ENCODE data around the gene MKS1. TPM values are rescaled to one million over a fixed set of nuclear protein-coding genes. Genes with fewer than 3 reads are reported as not detected.

The MKS1 gene
- total RNA-seq, 1 experiment from 2014 or later: 9.6 TPM

DNA sequence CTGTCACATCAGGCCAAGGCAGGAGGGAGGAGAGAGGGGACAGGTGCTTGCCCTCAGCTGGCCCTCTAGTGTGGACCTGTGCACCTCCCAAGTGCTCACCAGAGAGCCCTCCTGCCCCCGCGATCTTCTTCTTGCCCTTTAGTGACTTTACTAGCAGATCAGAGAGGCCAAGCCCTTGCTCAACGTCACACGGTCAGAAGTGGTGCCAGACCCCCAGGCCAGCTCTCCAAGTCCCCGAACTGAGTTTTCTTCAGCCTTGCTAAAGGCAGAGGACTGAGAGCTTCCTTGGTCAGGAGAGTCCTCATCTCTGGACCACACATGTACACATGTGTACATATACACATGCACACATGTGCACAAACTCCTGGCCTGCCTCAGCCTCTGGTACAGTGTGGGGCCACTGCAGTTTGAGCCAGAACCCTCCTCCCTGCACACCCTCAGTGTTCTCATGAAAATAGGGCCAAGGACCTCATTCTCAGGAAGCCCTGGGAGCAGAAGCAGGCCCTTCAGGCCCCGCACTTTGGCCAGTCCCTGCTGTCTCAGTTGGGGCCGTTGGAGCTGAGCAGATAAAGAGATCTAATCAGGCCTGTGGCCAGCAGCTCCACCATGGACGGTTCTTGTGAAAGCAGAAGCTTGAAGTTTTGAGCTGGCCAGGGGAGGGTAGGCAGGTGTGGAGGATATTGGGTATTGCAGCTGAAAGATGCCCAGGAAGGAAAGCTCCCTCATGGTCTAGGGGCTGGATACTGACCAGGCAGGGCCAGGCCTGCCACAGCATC is 33.9 kb downstream of the MKS1 start:
- Mint-ChIP-seq H3K27me3 (ENCODE audit: unreplicated experiment) (peaks cover 68% of the 10 kb centered on the region), H3K4me3 (ENCODE audit: low read depth, unreplicated experiment) (no peak overlapping the region), H3K27ac (ENCODE audit: unreplicated experiment) (no peak overlapping the region), H3K36me3 (ENCODE audit: insufficient read depth, unreplicated experiment) (no peaks in the 10 kb centered on the region), H3K9me3 (ENCODE audit: low read depth, unreplicated experiment) (no peaks in the 10 kb centered on the region), H3K4me1 (ENCODE audit: low read depth, unreplicated experiment) (peaks cover 6% of the 10 kb centered on the region)
- DNase-seq: no peak
- CTCF ChIA-PET: interaction anchor here (0.5 kb wide), 1 partner anchor 388 kb away, joined by 4 read pairs; no protein-coding TSS in a partner anchor
- TF ChIP-seq, protein P1, sequence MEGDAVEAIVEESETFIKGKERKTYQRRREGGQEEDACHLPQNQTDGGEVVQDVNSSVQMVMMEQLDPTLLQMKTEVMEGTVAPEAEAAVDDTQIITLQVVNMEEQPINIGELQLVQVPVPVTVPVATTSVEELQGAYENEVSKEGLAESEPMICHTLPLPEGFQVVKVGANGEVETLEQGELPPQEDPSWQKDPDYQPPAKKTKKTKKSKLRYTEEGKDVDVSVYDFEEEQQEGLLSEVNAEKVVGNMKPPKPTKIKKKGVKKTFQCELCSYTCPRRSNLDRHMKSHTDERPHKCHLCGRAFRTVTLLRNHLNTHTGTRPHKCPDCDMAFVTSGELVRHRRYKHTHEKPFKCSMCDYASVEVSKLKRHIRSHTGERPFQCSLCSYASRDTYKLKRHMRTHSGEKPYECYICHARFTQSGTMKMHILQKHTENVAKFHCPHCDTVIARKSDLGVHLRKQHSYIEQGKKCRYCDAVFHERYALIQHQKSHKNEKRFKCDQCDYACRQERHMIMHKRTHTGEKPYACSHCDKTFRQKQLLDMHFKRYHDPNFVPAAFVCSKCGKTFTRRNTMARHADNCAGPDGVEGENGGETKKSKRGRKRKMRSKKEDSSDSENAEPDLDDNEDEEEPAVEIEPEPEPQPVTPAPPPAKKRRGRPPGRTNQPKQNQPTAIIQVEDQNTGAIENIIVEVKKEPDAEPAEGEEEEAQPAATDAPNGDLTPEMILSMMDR (IDR thresholded peaks at IDR 0.05; ENCODE audit: unreplicated experiment): no peak
- intact Hi-C loops (cut with micrococcal nuclease; ENCODE audit: unreplicated experiment): no loop called here
- BruUV-seq (replicated peaks): no TSS peak

DNA sequence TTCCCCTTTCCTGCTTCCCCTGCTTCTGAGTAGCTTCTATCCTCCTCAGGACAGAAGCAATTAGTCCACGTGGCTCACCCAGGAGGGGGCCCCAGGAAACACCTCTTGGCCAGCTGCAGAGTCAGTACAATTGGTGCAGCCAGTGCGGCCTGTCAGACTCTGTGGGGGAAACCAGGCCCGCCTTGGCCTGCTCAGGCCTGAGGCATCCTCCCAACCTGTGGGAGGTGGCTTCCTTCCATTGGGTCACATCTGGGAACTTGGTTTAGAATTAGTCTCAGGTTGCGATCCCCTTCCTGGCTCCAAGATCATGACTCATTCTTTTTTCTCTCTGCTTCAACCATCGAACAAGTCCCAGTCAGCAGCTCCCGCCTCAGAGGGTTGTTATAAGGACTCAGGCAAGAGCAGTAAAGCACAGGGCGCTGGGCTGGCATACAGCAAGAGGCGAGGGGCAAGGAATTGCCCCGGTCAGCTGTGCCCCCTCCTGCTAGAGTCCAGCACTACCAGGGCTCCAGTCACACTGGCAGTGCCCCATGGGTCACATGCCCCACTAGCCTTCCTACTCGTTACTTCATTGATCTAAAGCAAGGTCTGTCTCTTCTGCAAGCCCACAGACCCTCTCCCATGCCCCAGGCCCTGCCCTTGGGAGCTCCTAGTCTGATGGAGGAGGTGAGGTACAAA is 34.6 kb downstream of the MKS1 start:
- BruUV-seq (replicated peaks): no TSS peak
- DNase-seq: no peak

GRCh38 chr17:58183514-58183913 is 35.5 kb downstream of the MKS1 start:
- H3K36me3 Mint-ChIP-seq (ENCODE audit: insufficient read depth, unreplicated experiment): no peaks in the 10 kb centered on the region
- H3K27me3 Mint-ChIP-seq (ENCODE audit: unreplicated experiment): peaks cover 71% of the 10 kb centered on the region
- intact Hi-C loops (cut with micrococcal nuclease; ENCODE audit: unreplicated experiment): no loop called here
- TF ChIP-seq, protein P1 (IDR thresholded peaks at IDR 0.05; ENCODE audit: unreplicated experiment): no peak
- H3K4me1 Mint-ChIP-seq (ENCODE audit: low read depth, unreplicated experiment): no peaks in the 10 kb centered on the region
- no peak for DNase-seq
- no peak overlapping the region for H3K4me3 Mint-ChIP-seq (ENCODE audit: low read depth, unreplicated experiment)
- BruUV-seq (replicated peaks): no TSS peak
- CTCF ChIA-PET: no interaction called here
- no peaks in the 10 kb centered on the region for H3K9me3 Mint-ChIP-seq (ENCODE audit: low read depth, unreplicated experiment)
- H3K27ac Mint-ChIP-seq (ENCODE audit: unreplicated experiment): no peak overlapping the region

More for the DNA sequence above, 34.6 kb downstream of the MKS1 start:
- CTCF ChIA-PET: interaction anchor here (0.5 kb wide), 1 partner anchor 387 kb away, joined by 4 read pairs; no protein-coding TSS in a partner anchor
- TF ChIP-seq, protein P1 (IDR thresholded peaks at IDR 0.05; ENCODE audit: unreplicated experiment): no peak
- no peak overlapping the region for H3K4me3 Mint-ChIP-seq (ENCODE audit: low read depth, unreplicated experiment)
- no peaks in the 10 kb centered on the region for H3K36me3 Mint-ChIP-seq (ENCODE audit: insufficient read depth, unreplicated experiment)
- no peaks in the 10 kb centered on the region for H3K9me3 Mint-ChIP-seq (ENCODE audit: low read depth, unreplicated experiment)
- no peak overlapping the region for H3K27ac Mint-ChIP-seq (ENCODE audit: unreplicated experiment)
- H3K4me1 Mint-ChIP-seq (ENCODE audit: low read depth, unreplicated experiment): peaks cover under 1% of the 10 kb centered on the region
- intact Hi-C loops (cut with micrococcal nuclease; ENCODE audit: unreplicated experiment): no loop called here
- H3K27me3 Mint-ChIP-seq (ENCODE audit: unreplicated experiment): peaks cover 68% of the 10 kb centered on the region

DNA sequence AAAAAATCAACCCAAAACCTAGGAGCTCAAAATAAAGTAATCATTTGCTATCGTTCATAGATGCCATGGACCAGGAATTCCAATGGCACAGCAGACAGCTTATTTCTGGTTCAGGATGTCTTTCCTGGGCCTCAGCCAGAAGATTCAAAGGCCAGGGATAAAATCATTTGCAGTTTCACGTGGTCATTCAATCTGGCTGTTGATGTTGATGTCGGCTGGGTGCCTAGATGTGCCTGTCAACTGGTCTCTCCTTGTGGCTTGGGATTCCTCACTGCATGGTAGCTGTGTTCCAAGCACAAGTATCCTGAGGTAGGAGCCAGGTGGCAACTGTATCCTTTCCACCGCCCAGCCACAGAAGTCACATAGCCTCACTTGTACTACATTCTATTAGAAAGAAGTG is 37.3 kb downstream of the MKS1 start:
- Mint-ChIP-seq H3K27me3 (ENCODE audit: unreplicated experiment) (peaks cover 63% of the 10 kb centered on the region), H3K4me3 (ENCODE audit: low read depth, unreplicated experiment) (no peak overlapping the region), H3K4me1 (ENCODE audit: low read depth, unreplicated experiment) (no peaks in the 10 kb centered on the region), H3K9me3 (ENCODE audit: low read depth, unreplicated experiment) (no peaks in the 10 kb centered on the region), H3K27ac (ENCODE audit: unreplicated experiment) (no peak overlapping the region), H3K36me3 (ENCODE audit: insufficient read depth, unreplicated experiment) (no peaks in the 10 kb centered on the region)
- DNase-seq: no peak
- intact Hi-C loops (cut with micrococcal nuclease; ENCODE audit: unreplicated experiment): no loop called here
- no TSS peak for BruUV-seq (replicated peaks)
- TF ChIP-seq, protein P1 (IDR thresholded peaks at IDR 0.05; ENCODE audit: unreplicated experiment): no peak
- CTCF ChIA-PET: no interaction called here
